HG02623 (cell line): ENCODE results near the gene KIF4B.
"Not testable (repeated sequence)": the region's sequence is repeated elsewhere in the genome, so short reads cannot be mapped to it uniquely, and the experiment has no call there.

Experiments
- ATAC-seq: cut with Tn5 transposase; IDR thresholded peaks from one replicate; pipeline ENCODE4 v1.9.1; 2021; ENCODE audit warnings: moderate library complexity; ENCODE audit not compliant: unreplicated experiment

The KIF4B gene

GRCh38 chr5:155002722-155003121 is 10.8 kb upstream of the KIF4B start:
- not testable (repeated sequence) for ATAC-seq

DNA sequence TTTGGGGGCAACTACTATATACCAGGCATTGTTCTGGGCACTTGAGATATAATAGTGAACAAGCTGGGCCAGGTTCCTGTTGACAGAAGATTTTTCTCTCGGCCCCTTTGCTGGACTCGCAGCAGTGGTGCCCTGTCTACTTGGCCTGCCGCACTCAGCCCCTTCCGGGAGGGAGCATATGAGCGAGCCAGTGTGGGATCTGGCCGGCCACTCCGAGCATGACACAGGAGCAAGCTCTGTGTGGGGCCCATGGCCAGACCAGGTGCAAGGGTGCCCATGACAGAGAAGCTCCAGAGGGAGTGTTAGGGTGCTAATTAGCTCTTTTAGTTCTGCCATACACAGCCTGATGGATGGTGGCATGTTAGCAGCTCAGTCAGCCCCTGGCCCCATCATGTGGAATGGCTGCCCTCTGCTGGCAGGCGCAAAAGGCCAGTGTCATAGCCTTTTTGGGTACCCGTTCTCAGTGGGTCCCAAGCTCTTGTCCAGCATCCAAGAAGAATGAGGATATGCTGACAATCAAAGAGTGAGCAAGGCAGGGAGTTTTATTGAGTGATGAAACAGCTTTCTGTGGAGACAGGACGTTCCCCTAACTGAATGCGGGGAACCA is 9.3 kb upstream of the KIF4B start:
- no peak for ATAC-seq

DNA sequence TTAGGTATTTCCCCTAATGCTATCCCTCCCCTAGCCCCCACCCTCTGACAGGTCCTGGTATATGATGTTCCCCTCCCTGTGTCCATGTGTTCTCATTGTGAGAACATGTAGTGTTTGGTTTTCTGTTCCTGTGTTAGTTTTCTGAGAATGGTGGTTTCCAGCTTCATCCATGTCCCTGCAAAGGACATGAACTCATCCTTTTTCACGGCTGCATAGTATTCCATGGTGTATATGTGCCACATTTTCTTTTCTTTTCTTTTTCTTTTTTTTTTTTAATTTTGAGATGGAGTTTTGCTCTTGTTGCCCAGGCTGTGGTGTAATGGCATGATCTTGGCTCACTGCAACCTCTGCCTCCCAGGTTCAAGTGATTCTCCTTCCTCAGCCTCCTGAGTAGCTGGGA is 7.3 kb upstream of the KIF4B start:
- not testable (repeated sequence) for ATAC-seq

DNA sequence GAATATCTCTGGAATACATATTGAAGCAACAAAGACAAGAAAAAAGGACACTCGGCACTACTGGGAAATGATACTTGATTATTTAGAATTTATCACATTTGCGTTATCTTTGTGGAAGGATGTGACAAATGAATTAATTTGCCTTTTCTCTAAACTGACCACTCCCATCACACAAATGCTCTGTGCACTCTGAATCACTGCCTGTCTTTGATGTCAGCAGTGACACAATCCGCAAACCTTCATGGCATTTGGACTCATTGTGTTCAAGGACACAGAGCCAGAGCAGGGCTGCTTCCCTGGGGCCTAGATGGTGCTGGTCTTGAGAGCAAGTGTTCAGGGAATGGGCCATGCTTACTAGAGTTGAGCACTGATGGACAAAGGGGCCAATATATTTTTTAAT is 4.9 kb upstream of the KIF4B start:
- no peak for ATAC-seq

- no peak for ATAC-seq
These were observed 2.7 kb upstream of the KIF4B start for GRCh38 chr5:155010881-155011280.

GRCh38 chr5:155015239-155015638 is 1.7 kb downstream of the KIF4B start:
- ATAC-seq, result no peak

DNA sequence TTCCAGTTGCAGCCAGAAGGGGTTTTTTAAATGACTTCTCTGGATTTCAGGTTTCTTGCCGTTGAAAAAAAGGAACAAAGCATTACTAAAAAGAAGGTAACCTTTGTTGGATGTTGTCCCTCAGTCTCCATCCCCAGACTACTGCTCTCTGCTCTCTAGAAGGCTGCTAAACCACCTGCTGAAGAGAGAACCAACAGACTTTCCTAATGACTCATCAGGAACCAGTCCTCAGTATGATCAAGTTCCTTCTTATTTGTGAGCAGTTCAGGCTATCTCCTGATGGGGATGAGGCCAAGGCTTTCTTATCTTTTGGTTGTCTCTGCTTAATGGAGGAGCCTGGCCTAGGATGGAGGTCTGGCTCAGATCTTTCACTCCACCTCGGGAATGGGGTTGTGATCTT is 4.1 kb downstream of the KIF4B start:
- peak; percentile 96 for ATAC-seq

DNA sequence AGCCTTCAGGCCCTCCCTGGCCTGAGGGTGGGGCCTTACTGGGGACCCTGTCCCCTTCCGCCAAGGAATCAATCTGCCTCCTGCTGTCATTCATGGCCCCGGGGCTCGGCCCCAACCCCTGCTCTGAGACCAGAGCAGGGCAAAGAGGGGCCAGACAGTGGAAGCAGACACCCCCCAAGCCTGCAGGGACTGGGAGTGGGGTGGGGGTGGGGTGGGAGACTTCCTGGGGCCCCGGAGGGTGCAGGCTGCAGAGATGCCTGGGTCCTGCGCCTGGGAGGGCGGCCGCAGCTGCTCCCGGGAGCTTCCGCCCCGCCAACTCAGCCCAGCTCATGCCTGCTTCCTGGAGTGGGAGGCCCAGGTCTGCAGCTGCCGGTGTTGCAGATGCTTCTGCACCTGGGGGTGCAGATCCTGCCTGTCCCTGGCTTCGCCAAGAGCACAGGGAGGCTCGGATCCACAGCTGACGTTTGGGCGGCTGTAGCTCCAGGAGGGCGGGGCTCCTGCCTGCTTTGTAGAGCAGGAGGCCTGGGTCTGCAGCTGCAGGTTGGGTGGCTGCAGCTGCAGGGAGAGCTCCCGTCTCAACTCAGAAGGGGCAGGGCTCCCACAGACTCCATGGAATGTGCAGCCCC is 6.2 kb downstream of the KIF4B start:
- no peak for ATAC-seq

DNA sequence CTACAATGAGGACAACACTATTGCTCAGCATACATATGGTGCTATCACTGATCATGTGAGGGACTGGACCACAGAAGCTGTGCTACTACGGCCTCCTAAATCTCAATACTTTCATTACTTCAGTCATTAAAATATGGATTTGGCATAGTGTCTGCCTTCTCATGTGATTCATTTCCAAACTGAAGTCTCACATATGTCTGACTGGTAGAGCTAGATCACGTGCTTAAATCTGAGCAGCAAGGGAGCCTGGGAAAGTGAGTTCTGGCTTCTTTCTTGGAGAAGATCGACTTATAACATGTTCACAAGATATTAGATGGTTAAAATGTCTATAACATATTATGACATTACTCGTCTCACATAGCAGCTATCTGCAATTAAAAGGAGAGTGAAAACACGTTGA is 8.3 kb downstream of the KIF4B start:
- no peak for ATAC-seq

DNA sequence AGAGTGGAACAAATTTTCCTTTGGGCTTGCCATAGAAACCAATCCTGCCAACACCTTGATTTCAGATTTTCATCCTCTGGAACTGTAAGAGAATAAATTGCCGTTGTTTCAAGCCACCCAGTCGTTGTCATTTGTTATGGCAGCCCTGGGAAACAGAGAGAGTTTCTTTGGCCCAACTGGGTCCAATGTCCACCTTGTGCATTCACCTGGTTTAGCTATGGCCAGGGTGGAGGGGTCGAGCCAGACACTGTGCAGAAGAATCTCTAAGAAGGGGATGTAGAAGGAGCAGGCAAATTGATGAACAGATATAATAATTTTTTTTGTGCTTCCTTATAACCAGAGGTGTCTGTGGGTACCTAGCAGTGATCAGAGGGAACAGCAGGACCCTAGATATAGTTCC is 9.8 kb downstream of the KIF4B start:
- ATAC-seq, result no peak

GRCh38 chr5:155024015-155024414 is 10.5 kb downstream of the KIF4B start:
- no peak for ATAC-seq

DNA sequence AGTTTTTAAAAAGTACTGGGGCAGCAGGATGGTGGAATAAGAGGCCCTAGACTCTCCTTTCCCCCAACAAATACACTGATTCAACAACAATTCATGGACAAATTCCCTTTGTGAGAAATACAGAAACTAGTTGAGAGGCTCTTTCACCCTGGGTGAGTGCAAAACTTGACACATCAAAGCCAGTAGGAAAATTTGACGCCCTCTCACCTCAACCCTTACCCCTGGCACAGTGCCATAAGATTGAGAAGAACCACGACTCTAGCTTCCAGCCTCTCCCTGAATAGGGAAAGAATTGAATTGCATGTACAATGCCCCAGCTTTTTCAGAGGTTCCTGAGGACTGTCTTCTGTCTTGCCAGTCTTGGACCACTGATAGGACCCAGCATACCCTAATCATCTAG is 12.3 kb downstream of the KIF4B start:
- no peak for ATAC-seq

GRCh38 chr5:155027993-155028629 is 14.6 kb downstream of the KIF4B start:
- no peak for ATAC-seq

DNA sequence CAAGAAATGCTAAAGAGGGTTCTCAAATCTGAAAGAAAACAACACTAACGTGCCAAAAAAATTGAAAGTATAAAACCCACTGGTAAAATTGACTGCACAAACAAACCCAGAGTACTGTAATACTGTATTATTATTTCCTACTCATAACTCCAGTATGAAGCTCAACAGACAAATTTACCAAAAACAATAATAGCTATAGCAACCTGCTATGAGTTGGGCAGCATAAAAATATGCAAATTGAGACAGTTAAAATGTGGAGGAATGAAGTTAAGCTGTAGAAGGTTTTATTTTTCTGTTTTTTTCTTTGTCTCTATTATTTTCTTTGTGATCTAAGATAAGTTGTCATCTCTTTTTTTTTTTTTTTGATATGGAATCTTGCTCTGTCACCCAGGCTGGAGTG is 15.7 kb downstream of the KIF4B start:
- ATAC-seq, result no peak

- not testable (repeated sequence) for ATAC-seq
These were observed 20.7 kb downstream of the KIF4B start for GRCh38 chr5:155034145-155034744.

DNA sequence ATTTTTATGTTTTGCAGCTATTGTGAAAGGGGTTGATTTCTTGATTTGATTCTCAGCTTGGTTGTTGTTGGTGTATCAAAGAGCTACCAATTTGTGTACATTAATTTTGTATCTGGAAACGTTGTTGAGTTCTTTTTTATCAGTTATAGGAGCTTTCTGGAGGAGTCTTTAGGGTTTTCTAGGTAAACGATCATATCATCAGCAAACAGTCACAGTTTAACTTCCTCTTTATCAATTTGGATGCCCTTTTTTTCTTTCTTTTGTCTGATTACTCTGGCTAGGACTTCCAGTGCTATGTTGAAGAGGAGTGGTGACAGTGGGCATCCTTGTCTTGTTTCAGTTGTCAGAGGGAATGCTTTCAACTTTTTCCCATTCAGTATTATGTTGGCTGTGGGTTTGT is 21.5 kb downstream of the KIF4B start:
- ATAC-seq, result not testable (repeated sequence)

DNA sequence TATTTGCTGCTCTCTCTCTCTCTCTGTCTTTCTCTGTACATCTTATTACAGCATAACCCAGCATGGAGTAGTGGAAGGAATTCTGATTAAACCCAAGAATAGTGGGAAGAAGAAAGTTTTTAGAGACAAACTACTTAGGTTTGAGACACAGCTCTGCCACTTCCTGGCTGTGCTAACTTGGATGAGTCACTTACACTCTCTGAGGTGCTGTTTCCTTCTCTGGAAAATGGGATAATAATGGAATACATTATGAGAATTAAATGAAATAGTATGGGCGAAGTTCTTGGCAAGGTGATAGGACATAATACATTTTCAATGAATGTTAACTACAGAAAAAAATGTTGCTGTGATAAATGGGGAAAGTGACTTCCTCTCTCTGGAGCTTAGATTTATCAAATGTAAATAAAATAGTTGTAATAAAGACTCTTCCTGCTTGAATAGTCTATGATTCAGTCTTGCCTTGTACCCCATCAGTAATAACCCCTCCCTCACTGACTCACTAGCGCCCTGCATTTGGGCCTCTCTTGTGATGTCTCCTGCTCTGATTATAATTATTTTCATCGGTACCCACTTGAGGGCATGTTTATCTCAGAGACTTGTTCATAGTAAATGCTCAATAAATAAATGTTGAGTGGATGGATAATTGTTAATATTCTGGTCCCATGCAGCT is 27.6 kb downstream of the KIF4B start:
- ATAC-seq, result no peak

DNA sequence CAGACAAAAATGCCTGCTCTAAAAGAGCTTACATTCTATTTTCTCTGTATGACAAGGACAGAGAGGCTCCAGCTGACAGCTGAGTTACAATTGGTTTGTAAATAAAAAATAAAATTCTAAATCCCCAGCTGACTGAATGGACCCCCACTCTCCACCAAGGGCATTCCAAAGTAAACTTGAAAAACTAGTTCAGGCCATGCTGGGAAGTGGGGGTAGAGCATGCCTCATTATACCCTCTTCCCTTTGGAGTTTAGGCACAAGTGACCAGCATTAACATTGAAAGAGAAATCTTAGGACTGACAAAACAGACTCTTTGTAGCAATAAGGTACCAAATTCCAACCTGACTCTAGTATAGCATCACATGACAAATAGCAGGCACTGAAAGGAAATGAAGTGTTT is 31.0 kb downstream of the KIF4B start:
- ATAC-seq, result no peak

GRCh38 chr5:155046591-155046990 is 33.0 kb downstream of the KIF4B start:
- no peak for ATAC-seq

- ATAC-seq, result no peak
These were observed 34.3 kb downstream of the KIF4B start for GRCh38 chr5:155047818-155048217.

DNA sequence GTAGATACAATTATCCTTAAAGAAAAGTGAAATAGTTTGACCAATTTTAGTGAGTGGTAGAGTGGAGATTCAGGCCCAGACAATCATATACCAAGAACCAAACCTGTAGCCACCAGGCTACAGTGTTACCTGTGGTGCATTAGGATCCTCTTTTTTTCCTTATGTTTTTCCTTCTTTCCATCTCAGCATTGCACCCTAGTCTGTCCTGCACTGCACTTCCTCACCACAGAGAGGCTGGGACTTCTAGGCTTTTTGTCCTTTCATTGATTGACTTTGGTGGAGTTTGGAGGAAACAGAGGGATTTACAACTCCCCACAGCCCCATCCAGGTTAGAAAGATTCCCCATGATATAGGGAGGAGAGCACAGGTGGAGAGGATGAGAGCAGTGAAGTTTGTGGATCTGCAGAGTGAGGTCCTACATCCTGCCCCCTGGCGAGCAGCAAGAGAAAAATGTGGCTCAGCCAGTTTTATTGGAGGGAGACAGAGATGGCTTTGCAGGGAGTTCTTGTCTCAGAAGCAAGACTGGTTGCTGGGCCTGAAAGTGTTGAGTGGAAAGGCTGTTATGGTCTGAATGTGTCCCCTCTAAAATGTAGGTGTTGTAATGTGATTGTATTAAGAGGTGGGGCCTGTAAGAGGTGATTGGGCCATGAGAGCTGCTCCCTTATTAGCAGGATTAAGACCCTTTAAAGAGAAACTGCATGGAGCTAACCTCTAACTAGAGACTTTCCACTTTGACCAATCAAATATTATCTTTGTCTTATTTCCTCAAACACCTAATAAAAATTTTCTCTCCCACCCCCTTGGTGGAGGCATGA is 36.2 kb downstream of the KIF4B start:
- no peak for ATAC-seq
